NCI-H1694 treated with DMSO at 0.1 percent for 48 hours (cell line): Measurements from ENCODE around the gene SYPL1.

ENCODE experiments used
- DNase-seq: peaks from one replicate; lab custom pipeline; 2025; lab: John Stamatoyannopoulos, UW

The SYPL1 gene

DNA sequence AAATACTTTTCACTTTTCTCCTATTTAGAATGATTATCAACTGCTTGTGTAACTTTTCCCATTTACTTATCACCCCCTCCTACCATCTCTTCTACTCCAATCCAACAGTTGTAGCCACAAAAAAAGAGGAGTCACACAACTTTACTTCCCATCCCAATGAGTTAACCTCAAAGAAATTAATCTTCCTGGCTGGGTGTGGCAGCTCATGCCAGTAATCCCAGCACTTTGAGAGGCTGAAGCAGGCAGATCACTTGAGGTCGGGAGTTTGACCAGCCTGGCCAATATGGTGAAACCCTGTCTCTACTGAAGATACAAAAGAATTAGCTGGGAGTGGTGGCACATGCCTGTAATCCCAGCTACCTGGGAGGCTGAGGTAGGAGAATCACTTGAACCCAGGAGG, 19.9 kb downstream of the SYPL1 start:
- DNase-seq = no peak

DNA sequence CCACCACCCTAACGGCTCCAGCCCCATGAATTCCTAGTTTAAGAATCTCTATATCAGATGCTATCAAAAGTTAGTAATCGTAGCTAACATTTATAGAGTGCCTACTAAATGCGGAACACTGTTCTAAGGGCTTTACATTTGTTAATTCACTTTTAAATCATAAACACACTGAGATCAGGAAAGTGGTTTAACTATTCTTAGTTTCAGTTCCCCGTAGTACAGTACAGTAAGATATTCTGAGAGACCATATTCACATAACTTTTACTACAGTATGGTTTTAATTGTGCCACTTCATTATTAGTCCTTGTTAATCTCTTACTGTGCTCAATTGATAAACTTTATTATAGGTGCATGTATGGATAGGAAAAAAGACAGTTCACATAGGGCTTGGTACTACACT, 22.5 kb downstream of the SYPL1 start:
- no peak for DNase-seq

DNA sequence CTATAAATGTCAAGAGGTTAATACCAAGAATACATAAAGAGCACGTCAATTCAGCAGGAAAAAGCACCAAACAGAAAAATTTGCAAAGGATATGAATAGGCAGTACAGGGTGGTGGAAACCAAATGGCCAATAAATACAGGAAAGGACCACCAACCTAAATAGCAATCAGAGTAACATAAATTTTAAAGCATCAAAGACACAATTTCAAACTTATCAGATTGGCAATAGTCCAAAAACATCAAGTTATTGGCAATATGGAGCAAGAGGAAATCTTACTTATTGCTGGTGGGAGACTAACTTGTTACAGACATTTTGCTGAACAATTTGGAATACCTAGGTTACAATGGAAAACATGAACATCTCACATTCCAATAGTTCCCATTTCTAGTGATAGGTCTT, 24.1 kb downstream of the SYPL1 start:
- DNase-seq = no peak

DNA sequence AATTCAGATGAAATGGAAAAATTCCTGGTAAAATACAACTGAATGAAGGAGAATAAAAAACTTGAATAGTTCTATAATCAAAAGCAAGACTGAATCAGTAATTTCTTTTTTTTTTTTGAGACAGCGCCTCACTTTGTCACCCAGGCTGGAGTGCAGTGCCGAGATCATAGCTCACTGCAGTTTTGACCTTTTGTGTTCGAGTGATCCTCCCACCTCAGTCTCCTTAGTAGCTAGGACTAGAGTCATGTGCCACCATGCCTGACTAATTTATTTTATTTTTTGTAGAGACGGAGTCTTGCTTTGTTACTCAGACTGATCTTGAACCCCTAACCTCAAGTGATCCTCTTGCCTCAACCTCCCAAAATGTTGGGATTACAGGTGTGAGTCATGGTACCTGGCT, 26.1 kb downstream of the SYPL1 start:
- no peak for DNase-seq

DNA sequence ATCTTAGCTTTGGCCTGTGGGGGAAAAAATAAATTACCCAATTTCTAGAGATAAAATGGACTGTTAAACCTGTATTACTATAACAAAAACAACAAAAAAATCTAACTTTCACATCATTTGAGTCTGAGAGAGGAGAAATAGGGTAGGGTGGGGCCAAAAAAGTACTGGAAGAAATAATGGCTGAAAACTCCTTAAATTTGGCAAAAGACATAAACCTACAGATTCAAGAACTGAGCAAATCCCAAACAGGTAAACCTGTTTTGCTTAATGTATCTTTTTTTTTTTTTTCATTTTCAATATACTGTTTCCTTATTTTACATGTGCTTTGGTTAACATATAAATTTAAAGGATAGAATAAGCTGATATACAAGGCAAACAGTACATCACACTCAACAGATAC, 27.1 kb downstream of the SYPL1 start:
- DNase-seq = no peak

DNA sequence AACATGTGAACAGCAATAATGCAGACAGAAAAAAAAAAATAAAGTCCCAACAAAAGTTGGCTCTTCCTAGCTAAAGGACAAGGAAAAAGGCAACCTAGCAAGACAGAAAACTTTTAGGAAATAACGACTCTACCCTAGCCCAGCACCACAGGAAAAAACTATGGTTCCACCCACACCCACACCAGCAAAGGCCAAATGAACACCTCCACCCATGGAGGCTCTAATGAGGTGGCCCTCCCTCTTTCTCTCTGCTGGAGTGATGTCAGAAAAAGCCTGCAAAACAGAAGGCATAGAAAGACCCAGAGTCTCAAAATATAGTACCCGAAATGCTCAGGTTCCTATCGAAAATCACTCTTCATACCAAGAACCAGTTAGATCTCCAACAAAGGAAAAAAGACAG, 28.4 kb downstream of the SYPL1 start:
- DNase-seq = no peak

DNA sequence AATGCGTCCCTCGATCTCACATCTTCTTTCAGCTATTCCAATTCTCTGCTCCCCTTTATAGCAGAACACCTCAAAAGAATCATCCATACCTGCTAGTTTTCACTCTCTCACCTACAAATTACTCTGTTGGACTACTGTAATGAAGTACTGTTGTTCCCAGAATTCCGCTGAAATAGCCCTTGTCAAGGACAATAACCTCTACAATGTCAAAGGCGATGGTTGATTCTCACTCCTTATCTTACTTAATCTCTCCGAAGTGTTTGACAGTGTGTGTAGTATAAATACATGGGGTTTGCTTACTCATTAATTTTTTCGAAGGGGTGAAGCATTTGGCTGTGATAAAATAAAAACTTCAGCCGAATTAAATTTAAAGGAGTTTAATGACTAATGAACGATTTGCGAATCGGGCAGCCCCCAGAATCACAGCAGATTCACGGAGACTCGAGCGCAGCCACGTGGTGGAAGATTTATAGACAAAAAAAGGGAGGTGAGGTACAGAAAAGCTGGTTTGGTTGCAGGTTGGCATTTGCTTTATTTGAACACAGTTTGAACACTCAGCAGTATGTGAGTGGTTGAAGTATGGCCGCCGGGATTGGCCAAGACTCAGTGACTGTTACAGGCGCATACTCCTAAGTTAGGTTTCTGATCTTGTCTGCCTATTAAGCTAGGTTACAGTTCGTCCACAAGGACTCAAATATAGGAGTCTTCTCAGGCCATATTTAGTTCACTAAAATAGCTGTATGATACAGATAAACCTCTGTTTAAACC, 29.8 kb downstream of the SYPL1 start:
- DNase-seq = no peak

DNA sequence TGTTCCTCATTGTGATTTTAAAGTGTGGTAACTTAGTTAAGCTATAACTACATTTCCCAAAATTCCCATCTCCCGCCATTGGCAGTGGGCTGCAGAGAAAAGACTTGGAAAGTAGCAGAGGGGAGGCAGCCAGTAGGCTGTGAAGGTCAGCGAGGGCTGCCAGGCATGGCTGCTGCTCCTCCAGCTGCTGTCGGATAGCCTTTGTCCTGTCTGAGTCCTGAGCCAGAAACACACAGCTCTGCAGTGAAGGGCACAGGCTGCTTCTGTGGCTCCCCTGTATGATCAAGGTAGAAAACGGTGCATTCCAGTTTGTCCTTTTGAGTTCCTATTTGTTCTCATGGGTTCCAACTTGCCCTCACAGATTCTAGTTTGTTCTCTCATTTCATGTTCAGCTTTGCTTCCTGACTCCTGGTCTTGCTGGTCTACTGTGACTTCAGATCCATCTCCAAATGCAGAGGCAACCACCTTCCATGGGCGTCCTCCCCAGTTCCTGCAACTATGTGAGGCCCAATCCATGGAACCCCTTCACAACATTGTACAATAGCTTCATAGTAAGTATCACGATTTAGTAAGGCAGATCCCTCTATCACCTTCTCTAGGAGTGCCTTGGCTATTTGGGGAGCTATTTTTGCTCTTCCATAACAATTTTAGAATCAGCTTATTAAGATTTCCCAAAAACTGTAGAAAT, 31.7 kb downstream of the SYPL1 start:
- no peak for DNase-seq

DNA sequence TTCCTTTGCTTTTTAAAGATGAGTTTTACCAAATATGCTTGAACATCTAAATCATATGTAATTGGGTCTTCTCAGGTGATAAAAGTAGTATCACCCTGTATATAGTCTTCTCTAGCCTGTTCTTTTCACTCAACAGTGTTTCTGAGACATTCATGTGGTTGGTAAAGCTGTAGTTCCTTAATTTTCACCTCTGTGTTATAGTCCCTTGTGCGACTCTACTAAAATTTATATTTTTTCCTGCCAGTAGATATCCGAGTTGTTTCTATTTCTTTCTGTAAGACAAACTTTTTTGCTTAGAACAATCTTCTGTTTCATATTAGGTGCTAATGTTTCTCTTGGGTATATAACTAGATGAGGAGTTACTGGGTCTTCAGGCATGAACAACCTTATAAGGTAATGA, 35.6 kb downstream of the SYPL1 start:
- DNase-seq = no peak

DNA sequence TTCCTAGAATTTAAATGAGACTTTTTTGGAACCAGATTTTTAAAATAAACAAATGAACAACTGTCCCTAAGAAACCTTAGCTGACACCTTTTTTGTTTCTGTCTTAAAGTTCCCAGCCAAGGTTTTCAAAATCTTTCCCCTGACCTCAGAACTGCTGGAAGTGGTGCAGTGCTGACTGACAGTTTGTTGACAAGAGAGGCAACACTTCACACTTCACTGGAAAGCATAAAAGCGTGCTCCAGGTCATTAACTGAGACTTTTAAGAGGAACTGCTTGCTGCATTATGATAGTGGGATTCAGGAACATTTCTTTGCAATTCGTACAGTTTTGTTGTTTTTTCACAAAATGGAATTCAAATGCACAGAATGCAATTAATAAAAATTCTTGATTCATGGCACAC, 36.2 kb downstream of the SYPL1 start:
- peak; percentile 21 for DNase-seq

DNA sequence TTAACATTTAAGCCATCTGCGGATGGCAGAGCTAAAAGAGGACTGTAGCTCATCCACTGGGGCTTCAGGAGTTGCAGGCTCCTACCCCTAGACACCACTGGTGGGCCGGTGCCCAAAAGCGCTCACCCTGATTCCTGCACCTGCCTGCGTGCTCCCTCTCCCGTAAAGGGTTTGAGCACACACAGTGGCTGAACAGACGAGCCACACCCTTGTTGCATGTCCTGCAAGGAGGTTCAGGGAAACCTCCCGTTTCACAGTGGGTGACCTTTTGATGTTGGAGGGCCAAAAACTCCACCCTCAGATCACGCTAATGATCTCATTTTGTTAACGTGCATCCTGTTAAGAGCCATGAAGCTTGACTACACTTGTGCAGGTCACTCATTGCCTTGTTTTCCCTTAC, 37.9 kb downstream of the SYPL1 start:
- no peak for DNase-seq

DNA sequence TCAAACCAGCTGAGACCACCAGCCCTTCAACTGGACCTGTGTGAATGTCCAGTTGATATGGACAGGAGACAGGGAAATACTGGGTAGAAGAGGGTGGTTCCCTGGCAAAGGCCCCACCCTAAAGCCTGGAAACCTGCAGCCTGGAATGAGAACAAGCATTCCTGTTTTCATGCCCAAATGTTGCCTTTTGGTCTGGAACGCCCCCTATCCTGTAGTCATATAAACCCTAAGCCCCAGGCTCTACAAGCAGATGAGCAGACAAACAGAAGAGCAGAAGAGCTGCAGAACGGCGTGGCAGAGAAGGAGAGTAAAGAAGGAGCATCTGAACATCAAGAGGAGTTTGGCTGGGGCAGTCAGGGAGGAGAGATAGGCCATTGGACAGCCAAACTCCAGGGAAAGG, 38.4 kb downstream of the SYPL1 start:
- peak; percentile 74 for DNase-seq

DNA sequence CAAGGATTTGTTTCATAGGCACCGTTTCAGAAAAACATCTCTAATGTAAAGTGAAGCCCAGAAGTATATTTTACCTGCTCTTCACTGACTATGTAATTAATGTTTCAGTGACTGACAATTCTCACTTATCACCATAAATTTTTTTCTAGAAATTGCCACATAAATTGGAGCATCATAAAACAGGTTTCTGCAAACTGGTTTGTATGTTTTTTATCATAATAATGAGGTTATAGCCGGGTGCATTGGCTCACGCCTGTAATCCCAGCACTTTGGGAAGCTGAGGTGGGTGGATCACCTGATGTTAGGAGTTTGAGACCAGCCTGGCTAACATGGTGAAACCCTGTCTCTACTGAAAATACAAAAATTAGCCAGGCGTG, 39.4 kb downstream of the SYPL1 start:
- no peak for DNase-seq

DNA sequence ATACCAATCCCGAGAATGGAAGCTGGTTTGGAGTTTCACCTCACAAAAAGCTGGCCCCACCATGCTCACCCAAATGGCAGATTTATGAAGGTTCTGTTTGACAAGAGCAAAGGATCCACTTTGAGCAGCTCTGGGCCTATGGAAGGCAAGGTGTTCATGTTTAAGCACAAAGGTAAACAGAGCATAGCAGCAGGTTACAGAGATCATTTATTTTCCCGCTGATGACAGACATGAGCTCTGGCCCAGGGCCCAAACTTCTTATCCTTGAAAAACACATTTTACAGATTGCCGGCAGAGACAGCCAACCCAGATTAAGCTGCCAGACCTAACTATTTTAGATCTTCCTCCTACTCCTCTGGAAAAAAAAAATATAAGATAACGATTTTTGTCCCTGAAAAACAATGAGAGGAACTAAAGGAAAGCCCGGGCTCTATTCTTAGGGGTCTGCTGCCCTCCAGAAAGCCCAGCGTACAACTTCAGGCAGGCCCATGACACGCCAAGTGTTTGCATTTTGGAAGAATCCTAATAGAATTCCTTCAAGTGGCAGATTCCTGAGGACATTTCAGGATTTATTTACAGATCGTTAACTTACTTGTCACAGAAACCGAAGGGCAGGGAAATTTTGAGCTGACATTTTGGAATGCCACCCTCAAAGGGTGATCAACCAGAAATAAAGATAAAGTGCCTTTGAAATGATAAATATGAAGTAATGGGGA, 40.0 kb downstream of the SYPL1 start:
- DNase-seq = peak; percentile 88

DNA sequence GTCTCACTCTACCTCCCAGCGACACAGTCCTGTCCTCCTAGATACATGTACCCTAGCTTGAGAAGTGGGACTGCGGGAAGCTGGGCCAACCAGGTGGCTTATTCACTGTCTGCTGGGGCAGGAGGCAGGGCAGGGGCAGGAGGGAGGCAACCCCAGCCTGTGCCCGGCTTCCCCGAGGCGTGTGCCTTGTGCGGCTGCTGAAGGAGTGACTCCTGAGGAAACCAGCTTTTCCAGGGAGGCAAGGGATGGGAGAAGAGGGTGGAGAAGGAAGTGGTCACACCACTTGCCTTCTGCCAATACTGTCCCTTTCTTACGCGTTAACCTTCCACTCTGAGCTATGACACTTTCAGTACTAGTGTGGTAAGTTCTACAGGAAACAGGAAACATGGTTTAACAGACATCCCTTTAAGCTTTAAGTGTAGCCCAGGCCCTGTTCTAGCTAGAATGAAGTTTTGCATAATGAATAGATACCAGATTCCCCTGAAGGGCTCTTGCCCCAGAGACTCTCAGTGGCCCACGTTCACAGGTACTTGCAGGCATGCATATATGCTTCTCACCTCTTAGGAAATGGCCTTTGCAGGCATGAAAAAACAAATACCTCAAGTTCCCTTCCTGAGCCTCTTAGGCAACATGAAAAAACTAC, 40.6 kb downstream of the SYPL1 start:
- DNase-seq = no peak

DNA sequence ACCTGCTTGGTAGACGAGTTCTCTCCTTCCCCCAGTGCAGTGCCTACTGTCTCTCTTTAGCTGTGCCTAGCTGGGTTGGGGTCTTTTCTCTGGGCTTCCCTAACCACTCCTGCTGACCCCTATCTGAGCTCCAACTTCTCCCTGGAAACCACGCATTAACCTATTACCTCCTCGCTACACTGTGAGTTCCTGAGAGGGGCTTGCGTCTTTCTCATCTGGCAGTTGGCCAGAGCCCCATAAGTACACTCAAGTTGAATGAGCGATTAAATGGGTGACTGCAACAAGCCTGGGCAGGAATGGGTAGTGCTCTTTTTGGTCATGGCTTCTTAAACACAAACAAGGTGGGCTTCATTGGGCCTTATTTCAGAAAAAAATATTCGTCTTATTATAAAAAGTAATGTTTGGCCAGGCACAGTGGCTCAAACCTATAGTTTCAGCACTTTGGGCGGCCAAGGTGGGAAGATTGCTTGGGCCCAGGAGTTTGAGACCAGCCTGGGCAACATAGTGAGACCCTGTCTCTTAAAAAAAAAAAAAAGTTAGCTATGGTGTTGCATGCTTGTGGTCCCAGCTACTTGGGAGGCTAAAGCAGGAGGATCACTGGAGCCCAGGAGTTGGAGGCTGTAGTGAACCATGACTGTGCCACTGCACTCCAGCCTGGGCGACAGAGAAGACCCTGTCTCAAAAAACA, 41.4 kb downstream of the SYPL1 start:
- peak; percentile 27 for DNase-seq

DNA sequence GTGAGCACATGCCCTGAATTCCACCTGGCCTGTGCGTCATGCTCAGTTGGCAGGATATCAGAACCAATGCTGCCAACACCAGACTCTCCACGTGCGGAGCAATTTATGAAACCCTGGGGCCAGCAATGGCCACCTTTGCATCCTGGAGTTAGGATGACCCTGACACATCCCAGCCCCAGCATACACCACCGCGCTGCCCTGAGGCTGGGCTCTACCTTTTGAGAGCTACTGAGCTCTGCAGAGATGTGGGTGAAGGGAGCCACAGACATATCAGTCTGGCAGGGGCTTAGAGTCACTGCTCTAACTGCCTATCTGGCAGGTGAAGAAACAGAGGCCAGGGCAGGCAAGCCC, 41.9 kb downstream of the SYPL1 start:
- DNase-seq = peak; percentile 45

DNA sequence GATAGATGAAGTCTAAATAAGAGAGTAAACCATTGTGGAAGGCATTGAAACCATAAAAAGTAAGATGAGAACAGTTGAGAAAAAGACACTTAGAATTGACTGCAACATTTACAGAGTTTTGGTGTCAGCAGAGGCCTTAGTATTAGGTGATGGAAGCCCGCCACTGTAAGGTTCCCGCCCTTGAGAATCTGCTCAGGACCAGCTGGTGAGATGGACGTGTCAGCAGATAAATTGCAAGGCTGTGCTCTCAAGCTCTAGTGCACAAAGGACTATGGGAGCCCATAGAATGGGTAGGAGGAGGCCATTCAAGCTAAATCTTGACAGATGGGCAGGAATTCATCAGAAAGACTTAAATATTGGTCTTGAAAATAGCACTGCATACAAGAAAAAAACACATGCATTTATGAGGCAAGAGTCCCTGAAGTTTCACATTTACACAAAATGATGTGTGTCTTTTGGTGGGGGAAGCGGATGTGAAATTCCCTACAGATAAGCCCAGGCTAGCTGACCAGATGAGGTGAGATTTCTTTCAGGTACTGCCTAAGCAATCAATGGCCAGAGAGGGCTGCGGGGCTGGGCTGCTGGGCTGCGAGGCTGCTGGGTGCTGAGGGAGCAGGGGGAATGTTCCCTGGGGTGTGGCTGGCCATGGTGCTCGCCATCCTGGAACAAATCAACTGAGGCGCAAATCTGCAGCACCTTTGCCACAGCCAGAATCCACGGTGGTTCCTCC, 42.5 kb downstream of the SYPL1 start:
- DNase-seq = no peak

DNA sequence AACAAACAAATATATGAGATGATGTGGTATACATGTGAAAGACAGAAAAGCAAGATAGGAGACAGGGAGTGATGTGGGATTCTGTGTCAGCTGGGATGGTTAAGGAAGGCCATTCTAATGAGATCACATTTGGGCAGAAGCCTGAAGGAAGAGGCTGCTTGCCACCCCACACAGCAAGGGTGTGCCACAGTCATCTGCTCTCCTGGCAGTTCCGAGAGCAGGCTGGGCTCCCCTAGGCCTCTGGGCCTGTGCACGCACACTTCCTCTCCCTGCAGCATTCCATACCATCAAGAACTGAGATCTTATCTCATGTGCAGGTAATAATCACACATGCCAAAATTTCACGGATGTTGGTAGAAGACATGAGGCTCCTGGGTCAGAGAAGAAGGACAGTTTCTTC, 43.1 kb downstream of the SYPL1 start:
- DNase-seq = peak; percentile 53

DNA sequence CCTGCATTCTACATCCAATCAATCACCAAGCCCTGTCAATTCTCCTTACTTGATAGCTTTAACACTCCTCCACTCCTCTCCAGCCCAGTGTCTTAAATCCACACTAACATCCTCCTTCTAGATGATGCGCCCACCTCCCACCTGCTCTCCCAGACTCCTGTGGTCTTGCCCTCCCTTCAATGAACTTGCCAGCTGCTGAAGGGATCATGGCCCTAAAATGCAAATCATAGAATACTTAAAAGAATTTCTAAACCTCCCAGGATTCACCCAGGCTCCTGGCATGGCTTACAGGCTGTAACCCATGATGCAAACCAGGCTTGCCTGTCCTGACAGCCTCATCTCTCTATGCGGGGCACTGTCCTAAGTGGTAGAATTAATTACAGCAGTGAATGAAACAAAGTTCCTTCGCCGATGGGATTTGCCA, 43.6 kb downstream of the SYPL1 start:
- no peak for DNase-seq

DNA sequence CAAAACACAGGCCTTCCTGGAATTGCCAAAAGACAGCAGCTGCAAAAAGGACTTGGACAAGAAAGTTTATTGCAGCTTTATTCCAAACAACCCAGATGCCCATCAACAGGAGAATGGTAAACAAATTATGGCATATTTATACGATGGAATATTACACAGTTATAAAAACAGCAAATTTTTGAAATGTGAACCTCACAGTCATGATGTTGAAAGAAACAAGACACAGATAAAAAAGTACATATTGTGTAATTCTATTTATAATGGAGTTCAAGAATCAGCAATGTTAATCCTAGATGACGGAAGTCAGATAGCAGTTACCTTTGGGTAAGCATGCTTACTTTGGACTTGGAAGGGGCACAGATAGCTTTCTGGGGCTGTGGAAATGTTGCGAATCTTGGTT, 44.4 kb downstream of the SYPL1 start:
- no peak for DNase-seq
